OCI-LY7 (cell line): Measurements from ENCODE around the gene ABCG8. TPM values are rescaled to one million over a fixed set of nuclear protein-coding genes. Genes with fewer than 3 reads are reported as not detected.

Experiments used
- BruUV-seq: library from RNA; stranded (reverse); fragments of 400-500 nt; replicated peaks from 2 replicates; lab custom pipeline; 2021; lab: Mats Ljungman, UMichigan
- CTCF ChIA-PET: fragments of 300-600 bp; sonication (Branson Sonifier 250); formaldehyde crosslinking; loops from one replicate; lab custom pipeline; 2022; ENCODE audit warnings: antibody characterized with exemption; ENCODE audit not compliant: unreplicated experiment; lab: Charles Lee
- POLR2A ChIA-PET: fragments of 300-600 bp; sonication (Branson Sonifier 250); formaldehyde crosslinking; loops from one replicate; lab custom pipeline; 2022; ENCODE audit warnings: antibody characterized with exemption; lab: Charles Lee
- DNase-seq: peaks from one replicate; pipeline ENCODE4 v3.0.0-alpha.2; 2015; ENCODE audit warnings: low spot score
- H2AFZ ChIP-seq: fragments of 200-600 bp; sonication (generic), shearing (Covaris generic); 2 replicates; pipeline ENCODE4 v1.6.1; 2014; ENCODE audit warnings: mild to moderate bottlenecking, antibody characterized with exemption, low read length, moderate library complexity
- H3K27ac ChIP-seq: fragments of 200-600 bp; sonication (generic); 2 replicates; pipeline ENCODE4 v1.5.1; 2014; ENCODE audit warnings: mixed run types, low read depth, mild to moderate bottlenecking, moderate library complexity, low read length, inconsistent platforms; ENCODE audit not compliant: poor library complexity, severe bottlenecking
- H3K36me3 ChIP-seq: fragments of 200-600 bp; sonication (generic); 2 replicates; pipeline ENCODE4 v1.6.1; 2014; ENCODE audit warnings: mild to moderate bottlenecking, antibody characterized with exemption, low read length, moderate library complexity, mixed read lengths; ENCODE audit not compliant: insufficient read depth
- H3K4me1 ChIP-seq: fragments of 200-600 bp; sonication (generic); 2 replicates; pipeline ENCODE4 v1.5.1; 2014; ENCODE audit warnings: mild to moderate bottlenecking, low read length; ENCODE audit not compliant: insufficient read depth, poor library complexity, severe bottlenecking
- H3K4me2 ChIP-seq: fragments of 200-600 bp; sonication (generic); 2 replicates; pipeline ENCODE4 v1.6.1; 2014; ENCODE audit warnings: mild to moderate bottlenecking, low read length
- H3K4me3 ChIP-seq: fragments of 200-600 bp; sonication (generic); 2 replicates; pipeline ENCODE4 v1.5.1; 2014; ENCODE audit warnings: mild to moderate bottlenecking, low read depth, low read length; ENCODE audit not compliant: poor library complexity, severe bottlenecking
- H3K79me2 ChIP-seq: fragments of 200-600 bp; sonication (generic); 2 replicates; pipeline ENCODE4 v1.6.1; 2016; ENCODE audit warnings: low read depth, mild to moderate bottlenecking, low read length, moderate library complexity, mixed read lengths; ENCODE audit not compliant: insufficient read depth
- H3K9me2 ChIP-seq: fragments of 200-600 bp; sonication (generic); 2 replicates; pipeline ENCODE4 v1.6.1; 2016; ENCODE audit warnings: mild to moderate bottlenecking, low read length, mixed read lengths; ENCODE audit not compliant: insufficient read depth
- H3K9me3 ChIP-seq: fragments of 200-600 bp; sonication (generic); 2 replicates; pipeline ENCODE4 v1.6.1; 2014; ENCODE audit warnings: mild to moderate bottlenecking, mixed run types, low read length, mixed read lengths
- H4K20me1 ChIP-seq: fragments of 200-600 bp; sonication (generic); 2 replicates; pipeline ENCODE4 v1.6.1; 2014; ENCODE audit warnings: mild to moderate bottlenecking, antibody characterized with exemption, low read length, moderate library complexity, mixed read lengths; ENCODE audit not compliant: insufficient read depth
- CTCF ChIP-seq: fragments of 200-600 bp; sonication (generic); conservative IDR thresholded peaks from 2 replicates; pipeline ENCODE4 v1.5.1; 2014; ENCODE audit warnings: mild to moderate bottlenecking, antibody characterized with exemption, low read length, moderate library complexity, mixed read lengths
- EZH2phosphoT487 ChIP-seq: fragments of 200-600 bp; sonication (generic); IDR thresholded peaks from 2 replicates; pipeline ENCODE4 v1.6.1; 2018; ENCODE audit warnings: low read depth, borderline replicate concordance, mild to moderate bottlenecking, mixed run types, antibody characterized with exemption, low read length, moderate library complexity, mixed read lengths
- intact Hi-C: fragments of 100-400 bp; cut with micrococcal nuclease; formaldehyde crosslinking; loops from one replicate; pipeline ENCODE4 v1.10.0; 2022; ENCODE audit not compliant: unreplicated experiment
- total RNA-seq, 2 experiments: library from RNA; depleted of rRNA in 1 of 2; stranded (reverse); fragments of >200 nt in 1 of 2; shearing (Covaris generic) in 1 of 2; gene quantifications; 2 replicates each; pipeline ENCODE4 v1.2.3, GENCODE V29; 2014 to 2022

Gene ABCG8
- total RNA-seq, 2 experiments from 2014 or later: not detected

- H3K79me2 ChIP-seq: no peaks in the 10 kb centered on the region
- no peak for DNase-seq
- TF ChIP-seq EZH2phosphoT487 (no peak), CTCF (no peak)
- ChIA-PET POLR2A (no interaction called here), CTCF (no interaction called here)
- H3K4me3 ChIP-seq: no peak overlapping the region
- intact Hi-C loops: no loop called here
- H3K36me3 ChIP-seq: no peaks in the 10 kb centered on the region
- no peaks in the 10 kb centered on the region for H3K9me2 ChIP-seq
- H3K27ac ChIP-seq: no peak overlapping the region
- H4K20me1 ChIP-seq: no peaks in the 10 kb centered on the region
- H2AFZ ChIP-seq: no peak overlapping the region
- H3K4me2 ChIP-seq: no peak overlapping the region
- no TSS peak for BruUV-seq
- H3K4me1 ChIP-seq: no peaks in the 10 kb centered on the region
- no peaks in the 10 kb centered on the region for H3K9me3 ChIP-seq
Observed at GRCh38 chr2:43832457-43832856, 6.3 kb upstream of the ABCG8 start.

GRCh38 chr2:43837033-43837432, 1.7 kb upstream of the ABCG8 start:
- no peaks in the 10 kb centered on the region for H3K4me1 ChIP-seq
- H3K27ac ChIP-seq: no peak overlapping the region
- no peaks in the 10 kb centered on the region for H3K79me2 ChIP-seq
- no peak overlapping the region for H3K4me3 ChIP-seq
- no TSS peak for BruUV-seq
- H3K9me2 ChIP-seq: no peaks in the 10 kb centered on the region
- no peak for DNase-seq
- H3K36me3 ChIP-seq: no peaks in the 10 kb centered on the region
- H3K4me2 ChIP-seq: no peak overlapping the region
- ChIA-PET POLR2A (interaction anchor here (0.7 kb wide), 2 partner anchors 39 to 760 kb away, joined by 3 to 4 read pairs; no protein-coding TSS in a partner anchor), CTCF (no interaction called here)
- TF ChIP-seq CTCF: no peak
- H2AFZ ChIP-seq: no peak overlapping the region
- H3K9me3 ChIP-seq: no peaks in the 10 kb centered on the region
- no peaks in the 10 kb centered on the region for H4K20me1 ChIP-seq
- intact Hi-C loops: no loop called here

- H3K9me3 ChIP-seq: no peaks in the 10 kb centered on the region
- BruUV-seq: no TSS peak
- no peaks in the 10 kb centered on the region for H3K9me2 ChIP-seq
- H3K4me1 ChIP-seq: no peaks in the 10 kb centered on the region
- no peaks in the 10 kb centered on the region for H4K20me1 ChIP-seq
- intact Hi-C loops: no loop called here
- CTCF ChIA-PET: no interaction called here
- no peaks in the 10 kb centered on the region for H3K36me3 ChIP-seq
- POLR2A ChIA-PET: no interaction called here
- H3K27ac ChIP-seq: no peak overlapping the region
- no peak for DNase-seq
- H2AFZ ChIP-seq: no peak overlapping the region
- H3K79me2 ChIP-seq: no peaks in the 10 kb centered on the region
- H3K4me2 ChIP-seq: no peak overlapping the region
- no peak overlapping the region for H3K4me3 ChIP-seq
- no peak for TF ChIP-seq EZH2phosphoT487
- no peak for TF ChIP-seq CTCF
Observed at GRCh38 chr2:43837831-43838559, 776 bp upstream of the ABCG8 start.
